ENCODE data around the gene THEMIS.
A peak's percentile ranks its signal among the peaks of the same experiment; 100 is the strongest.
"Not testable (repeated sequence)": the region's sequence is repeated elsewhere in the genome, so short reads cannot be mapped to it uniquely, and the experiment has no call there.

THEMIS gene

DNA sequence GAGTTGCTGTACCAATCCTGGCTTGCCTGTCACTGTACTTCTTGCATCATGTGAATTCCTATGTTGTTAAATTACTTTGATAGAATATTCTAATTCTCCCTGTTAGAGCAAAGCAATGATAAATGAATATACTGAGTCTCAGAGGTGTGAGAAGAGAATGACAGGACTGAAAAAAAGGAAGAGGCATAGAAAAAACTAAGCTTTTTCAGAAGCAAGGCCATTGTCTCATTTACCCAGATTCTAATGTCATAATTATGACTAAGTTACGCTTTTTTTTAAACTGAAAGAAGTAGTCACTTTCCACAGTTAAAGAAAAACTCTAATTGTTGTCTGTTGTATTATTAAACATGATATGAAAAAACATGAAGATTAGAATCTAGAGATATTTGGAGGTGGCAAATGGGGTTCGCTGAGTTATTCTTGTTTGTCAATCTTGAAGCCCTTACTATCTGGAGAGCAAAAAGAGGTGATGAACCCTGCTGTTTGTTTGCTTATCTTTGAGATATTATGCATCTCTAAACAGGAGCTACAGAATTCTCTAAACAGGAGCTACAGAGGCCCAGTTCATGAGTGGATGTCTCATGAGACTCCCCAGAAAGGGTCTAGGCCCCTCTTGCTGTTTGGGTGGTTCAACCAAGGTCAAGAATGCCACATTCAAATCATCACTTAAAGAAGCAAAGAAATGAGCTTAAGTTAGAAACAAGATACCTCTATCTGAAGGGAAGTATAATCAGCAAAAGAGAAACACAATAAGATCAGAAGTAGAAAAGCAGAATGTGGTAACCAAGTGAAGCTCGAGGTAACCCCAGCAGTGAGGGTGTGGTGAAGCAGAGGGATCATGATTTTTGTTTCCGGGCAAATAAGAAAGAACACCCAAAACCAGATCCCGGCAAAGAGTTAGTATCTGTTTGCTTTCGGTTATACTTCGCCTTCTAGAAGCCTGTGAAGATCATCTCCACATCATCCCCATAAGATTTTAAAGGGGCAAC lies 33.3 kb upstream of the THEMIS start:
- peak overlapping the region in 1 of 2 donors; percentile 32 for H3K27ac ChIP-seq (ENCODE audit: low read depth in 2 of 2, low read length in 2 of 2)
- peaks cover 0 to 5% of the 10 kb centered on the region in 2 donors for H3K9me3 ChIP-seq (ENCODE audit: control insufficient read depth in 2 of 2, low read length in 2 of 2)
- no peak overlapping the region for H3K9ac ChIP-seq (ENCODE audit: low read depth in 1 of 2, low read length in 2 of 2)
- no peak overlapping the region for H3K4me3 ChIP-seq (ENCODE audit: low read length in 2 of 2)
- no peaks in the 10 kb centered on the region for H3K4me1 ChIP-seq (ENCODE audit: control insufficient read depth in 2 of 2, insufficient read depth in 2 of 2, low read length in 2 of 2)
- H3K36me3 ChIP-seq (ENCODE audit: control insufficient read depth in 2 of 2, insufficient read depth in 2 of 2, low read length in 2 of 2), result no peaks in the 10 kb centered on the region
- H3K27me3 ChIP-seq (ENCODE audit: control insufficient read depth in 2 of 2, insufficient read depth in 2 of 2, low read length in 2 of 2), result no peaks in the 10 kb centered on the region

DNA sequence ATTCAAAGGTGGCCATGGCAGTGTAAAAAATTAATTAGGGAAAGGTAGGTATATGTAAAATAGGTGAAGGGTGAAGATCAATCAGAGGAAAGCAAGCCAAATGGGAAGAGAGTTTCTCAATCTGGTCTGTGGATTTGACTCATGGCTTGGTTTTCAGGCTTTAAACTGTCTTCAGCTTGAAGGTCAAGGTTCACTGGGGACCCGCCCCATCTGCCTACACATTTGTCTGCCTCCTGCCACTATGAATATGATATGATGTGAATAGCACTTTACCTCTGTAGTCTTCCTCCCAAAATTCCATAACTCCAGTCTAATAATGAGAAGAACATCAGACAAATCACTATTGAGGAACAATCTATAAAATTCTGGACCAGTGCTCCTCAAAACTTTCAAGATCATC lies 32.3 kb upstream of the THEMIS start:
- no peaks in the 10 kb centered on the region for H3K4me1 ChIP-seq (ENCODE audit: control insufficient read depth in 2 of 2, insufficient read depth in 2 of 2, low read length in 2 of 2)
- H3K9me3 ChIP-seq (ENCODE audit: control insufficient read depth in 2 of 2, low read length in 2 of 2), result peaks cover 0 to 5% of the 10 kb centered on the region in 2 donors
- H3K27ac ChIP-seq (ENCODE audit: low read depth in 2 of 2, low read length in 2 of 2), result no peak overlapping the region
- no peaks in the 10 kb centered on the region for H3K27me3 ChIP-seq (ENCODE audit: control insufficient read depth in 2 of 2, insufficient read depth in 2 of 2, low read length in 2 of 2)
- H3K4me3 ChIP-seq (ENCODE audit: low read length in 2 of 2), result no peak overlapping the region
- no peak overlapping the region for H3K9ac ChIP-seq (ENCODE audit: low read depth in 1 of 2, low read length in 2 of 2)
- H3K36me3 ChIP-seq (ENCODE audit: control insufficient read depth in 2 of 2, insufficient read depth in 2 of 2, low read length in 2 of 2), result no peaks in the 10 kb centered on the region

DNA sequence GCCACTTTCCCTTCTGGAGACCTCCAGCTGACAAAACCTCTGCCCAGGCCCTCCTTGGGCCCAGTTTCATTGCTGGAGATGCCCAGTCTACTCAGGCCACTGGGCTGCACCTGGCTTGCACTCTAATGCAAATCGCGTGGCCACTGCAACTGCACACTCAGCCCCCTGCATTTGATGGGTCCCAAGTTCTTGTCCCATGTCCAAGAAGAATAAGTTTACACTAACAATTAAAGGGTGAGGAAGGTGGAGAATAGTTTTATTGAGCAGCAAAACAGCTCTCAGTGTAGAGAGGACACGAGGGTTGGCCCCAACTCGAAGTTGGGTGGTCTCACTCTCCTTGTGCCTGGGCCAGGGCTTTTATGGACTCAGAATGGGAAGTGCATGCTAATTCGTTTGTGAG lies 31.9 kb upstream of the THEMIS start:
- no peaks in the 10 kb centered on the region for H3K36me3 ChIP-seq (ENCODE audit: control insufficient read depth in 2 of 2, insufficient read depth in 2 of 2, low read length in 2 of 2)
- no peak overlapping the region for H3K27ac ChIP-seq (ENCODE audit: low read depth in 2 of 2, low read length in 2 of 2)
- no peak overlapping the region for H3K9ac ChIP-seq (ENCODE audit: low read depth in 1 of 2, low read length in 2 of 2)

DNA sequence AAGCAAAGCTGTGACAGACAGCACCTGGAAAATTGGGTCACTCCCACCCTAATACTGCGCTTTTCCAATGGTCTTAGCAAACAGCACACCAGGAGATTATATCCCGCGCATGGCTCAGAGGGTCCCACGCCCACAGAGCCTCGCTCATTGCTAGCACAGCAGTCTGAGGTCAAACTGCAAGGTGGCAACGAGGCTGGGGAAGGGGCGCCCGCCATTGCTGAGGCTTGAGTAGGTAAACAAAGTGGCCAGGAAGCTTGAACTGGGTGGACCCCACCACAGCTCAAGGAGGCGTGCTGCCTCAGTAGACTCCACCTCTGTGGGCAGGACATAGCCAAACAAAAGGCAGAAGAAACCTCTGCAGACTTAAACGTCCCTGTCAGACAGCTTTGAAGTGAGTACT lies 25.6 kb upstream of the THEMIS start:
- not testable (repeated sequence) for H3K4me3 ChIP-seq (ENCODE audit: low read length in 2 of 2); H3K9me3 ChIP-seq (ENCODE audit: control insufficient read depth in 2 of 2, low read length in 2 of 2); H3K9ac ChIP-seq (ENCODE audit: low read depth in 1 of 2, low read length in 2 of 2); H3K27me3 ChIP-seq (ENCODE audit: control insufficient read depth in 2 of 2, insufficient read depth in 2 of 2, low read length in 2 of 2); H3K4me1 ChIP-seq (ENCODE audit: control insufficient read depth in 2 of 2, insufficient read depth in 2 of 2, low read length in 2 of 2); H3K36me3 ChIP-seq (ENCODE audit: control insufficient read depth in 2 of 2, insufficient read depth in 2 of 2, low read length in 2 of 2); H3K27ac ChIP-seq (ENCODE audit: low read depth in 2 of 2, low read length in 2 of 2)

More for the DNA sequence above, 31.9 kb upstream of the THEMIS start:
- no peak overlapping the region for H3K4me3 ChIP-seq (ENCODE audit: low read length in 2 of 2)
- peaks cover 0 to 5% of the 10 kb centered on the region in 2 donors for H3K9me3 ChIP-seq (ENCODE audit: control insufficient read depth in 2 of 2, low read length in 2 of 2)
- no peaks in the 10 kb centered on the region for H3K4me1 ChIP-seq (ENCODE audit: control insufficient read depth in 2 of 2, insufficient read depth in 2 of 2, low read length in 2 of 2)
- no peaks in the 10 kb centered on the region for H3K27me3 ChIP-seq (ENCODE audit: control insufficient read depth in 2 of 2, insufficient read depth in 2 of 2, low read length in 2 of 2)

DNA sequence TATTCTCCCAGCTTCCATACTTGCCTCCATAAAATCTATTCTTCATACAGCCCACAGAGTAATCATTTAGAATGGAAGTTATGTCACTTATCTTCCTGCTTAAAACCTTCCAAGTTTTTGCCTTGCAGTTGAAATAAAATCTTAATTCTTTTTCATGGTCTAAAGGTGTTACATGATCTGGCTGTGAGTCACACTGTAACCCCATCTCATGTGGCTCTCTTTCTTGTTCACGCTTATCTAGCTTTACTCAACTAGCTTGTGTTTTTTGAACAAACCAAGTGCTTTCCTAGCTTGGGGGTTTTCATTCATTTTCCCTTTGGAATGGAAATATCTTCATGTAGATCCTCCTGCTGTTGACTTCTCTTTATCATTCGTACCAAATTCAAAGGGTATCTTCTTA lies 23.6 kb upstream of the THEMIS start:
- Histone ChIP-seq H3K27ac (ENCODE audit: low read depth in 2 of 2, low read length in 2 of 2) (no peak overlapping the region), H3K4me1 (ENCODE audit: control insufficient read depth in 2 of 2, insufficient read depth in 2 of 2, low read length in 2 of 2) (no peaks in the 10 kb centered on the region), H3K4me3 (ENCODE audit: low read length in 2 of 2) (no peak overlapping the region), H3K9me3 (ENCODE audit: control insufficient read depth in 2 of 2, low read length in 2 of 2) (no peaks in the 10 kb centered on the region), H3K9ac (ENCODE audit: low read depth in 1 of 2, low read length in 2 of 2) (no peak overlapping the region), H3K27me3 (ENCODE audit: control insufficient read depth in 2 of 2, insufficient read depth in 2 of 2, low read length in 2 of 2) (no peaks in the 10 kb centered on the region), H3K36me3 (ENCODE audit: control insufficient read depth in 2 of 2, insufficient read depth in 2 of 2, low read length in 2 of 2) (no peaks in the 10 kb centered on the region)

DNA sequence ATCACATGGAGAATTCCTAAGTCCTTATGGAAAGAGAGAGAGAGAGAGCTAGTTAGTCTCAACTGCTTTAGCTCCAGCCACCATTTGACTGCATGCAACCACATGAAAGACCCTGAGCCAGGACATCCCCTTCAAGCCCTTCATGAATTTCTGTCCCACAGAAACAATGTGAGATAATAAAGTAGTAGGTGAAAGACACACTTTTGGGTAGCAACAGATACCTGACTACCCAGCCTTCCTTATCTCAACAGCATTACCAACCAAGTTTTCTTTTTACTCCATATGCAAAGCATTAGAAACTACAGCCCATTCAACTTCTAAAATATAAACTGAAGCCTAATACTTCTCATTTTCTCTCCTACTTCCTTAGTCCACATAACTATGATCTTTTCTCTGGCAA lies 23.2 kb upstream of the THEMIS start:
- H3K27ac ChIP-seq (ENCODE audit: low read depth in 2 of 2, low read length in 2 of 2), result no peak overlapping the region
- no peaks in the 10 kb centered on the region for H3K4me1 ChIP-seq (ENCODE audit: control insufficient read depth in 2 of 2, insufficient read depth in 2 of 2, low read length in 2 of 2)
- no peaks in the 10 kb centered on the region for H3K27me3 ChIP-seq (ENCODE audit: control insufficient read depth in 2 of 2, insufficient read depth in 2 of 2, low read length in 2 of 2)
- no peaks in the 10 kb centered on the region for H3K36me3 ChIP-seq (ENCODE audit: control insufficient read depth in 2 of 2, insufficient read depth in 2 of 2, low read length in 2 of 2)
- H3K9me3 ChIP-seq (ENCODE audit: control insufficient read depth in 2 of 2, low read length in 2 of 2), result no peaks in the 10 kb centered on the region
- no peak overlapping the region for H3K9ac ChIP-seq (ENCODE audit: low read depth in 1 of 2, low read length in 2 of 2)
- no peak overlapping the region for H3K4me3 ChIP-seq (ENCODE audit: low read length in 2 of 2)

DNA sequence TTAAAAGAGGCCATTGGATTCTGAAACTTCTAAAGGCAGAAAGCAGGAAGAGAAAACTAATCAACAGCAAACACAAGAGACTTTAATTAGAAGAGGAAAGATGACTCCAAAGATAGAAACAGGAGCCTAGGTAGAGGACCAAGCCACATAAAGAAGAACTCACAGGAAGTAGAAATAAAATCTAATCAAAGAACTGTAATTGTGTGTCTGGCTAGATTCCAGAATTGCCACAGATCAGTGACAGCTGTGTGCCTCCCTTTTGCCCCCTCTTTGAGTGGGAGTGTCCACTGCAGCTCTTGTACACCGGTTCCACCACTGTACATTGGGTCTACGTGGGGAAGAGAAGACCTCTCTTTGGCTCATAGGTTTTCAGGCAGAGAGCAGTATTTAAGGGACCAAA lies 22.3 kb upstream of the THEMIS start:
- H3K4me3 ChIP-seq (ENCODE audit: low read length in 2 of 2), result no peak overlapping the region
- H3K9ac ChIP-seq (ENCODE audit: low read depth in 1 of 2, low read length in 2 of 2), result no peak overlapping the region
- no peaks in the 10 kb centered on the region for H3K27me3 ChIP-seq (ENCODE audit: control insufficient read depth in 2 of 2, insufficient read depth in 2 of 2, low read length in 2 of 2)
- H3K4me1 ChIP-seq (ENCODE audit: control insufficient read depth in 2 of 2, insufficient read depth in 2 of 2, low read length in 2 of 2), result no peaks in the 10 kb centered on the region
- H3K27ac ChIP-seq (ENCODE audit: low read depth in 2 of 2, low read length in 2 of 2), result no peak overlapping the region
- no peaks in the 10 kb centered on the region for H3K9me3 ChIP-seq (ENCODE audit: control insufficient read depth in 2 of 2, low read length in 2 of 2)
- H3K36me3 ChIP-seq (ENCODE audit: control insufficient read depth in 2 of 2, insufficient read depth in 2 of 2, low read length in 2 of 2), result no peaks in the 10 kb centered on the region

DNA sequence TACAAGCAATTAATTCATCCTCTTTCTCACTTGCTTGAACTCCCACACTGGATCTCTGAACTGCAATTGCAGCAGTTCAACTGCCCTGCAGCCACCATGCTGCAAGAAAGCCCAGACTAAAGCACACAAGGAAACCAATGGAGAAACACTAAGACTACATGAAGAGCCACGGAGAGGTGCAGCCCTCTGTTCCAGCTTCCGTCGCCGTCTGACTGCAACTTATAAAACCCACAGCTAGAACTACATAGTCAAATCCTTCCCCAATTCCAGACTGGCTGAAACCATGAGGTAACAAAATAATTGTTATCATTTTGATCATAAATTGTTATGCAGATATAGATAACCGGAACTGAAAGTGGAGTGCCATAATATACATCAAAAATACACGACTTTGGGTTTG lies 21.1 kb upstream of the THEMIS start:
- no peak overlapping the region for H3K27ac ChIP-seq (ENCODE audit: low read depth in 2 of 2, low read length in 2 of 2)
- H3K36me3 ChIP-seq (ENCODE audit: control insufficient read depth in 2 of 2, insufficient read depth in 2 of 2, low read length in 2 of 2), result no peaks in the 10 kb centered on the region
- no peaks in the 10 kb centered on the region for H3K27me3 ChIP-seq (ENCODE audit: control insufficient read depth in 2 of 2, insufficient read depth in 2 of 2, low read length in 2 of 2)
- H3K9ac ChIP-seq (ENCODE audit: low read depth in 1 of 2, low read length in 2 of 2), result no peak overlapping the region
- no peak overlapping the region for H3K4me3 ChIP-seq (ENCODE audit: low read length in 2 of 2)
- H3K9me3 ChIP-seq (ENCODE audit: control insufficient read depth in 2 of 2, low read length in 2 of 2), result no peaks in the 10 kb centered on the region
- H3K4me1 ChIP-seq (ENCODE audit: control insufficient read depth in 2 of 2, insufficient read depth in 2 of 2, low read length in 2 of 2), result no peaks in the 10 kb centered on the region

DNA sequence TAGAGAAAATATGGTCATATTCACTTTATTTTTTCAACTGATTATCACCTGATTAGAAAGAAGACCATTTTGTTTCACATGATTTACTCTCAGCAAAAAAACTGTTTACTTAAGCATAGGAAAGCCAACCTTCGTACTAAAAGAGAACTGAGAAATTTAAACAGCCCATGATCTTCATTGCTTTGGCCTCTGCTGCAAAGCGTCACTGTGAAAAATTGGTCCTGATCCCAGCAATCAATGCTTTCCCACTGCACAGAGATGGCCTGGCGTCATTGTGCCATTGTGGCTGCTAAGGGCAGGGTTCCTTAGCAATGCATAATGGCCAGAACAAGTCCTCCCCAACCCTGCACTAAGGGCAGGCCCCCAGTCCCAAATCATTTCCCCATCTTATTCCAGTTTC lies 19.9 kb upstream of the THEMIS start:
- Histone ChIP-seq H3K4me3 (ENCODE audit: low read length in 2 of 2) (no peak overlapping the region), H3K27me3 (ENCODE audit: control insufficient read depth in 2 of 2, insufficient read depth in 2 of 2, low read length in 2 of 2) (no peaks in the 10 kb centered on the region), H3K9me3 (ENCODE audit: control insufficient read depth in 2 of 2, low read length in 2 of 2) (no peaks in the 10 kb centered on the region), H3K36me3 (ENCODE audit: control insufficient read depth in 2 of 2, insufficient read depth in 2 of 2, low read length in 2 of 2) (no peaks in the 10 kb centered on the region), H3K9ac (ENCODE audit: low read depth in 1 of 2, low read length in 2 of 2) (no peak overlapping the region), H3K27ac (ENCODE audit: low read depth in 2 of 2, low read length in 2 of 2) (no peak overlapping the region), H3K4me1 (ENCODE audit: control insufficient read depth in 2 of 2, insufficient read depth in 2 of 2, low read length in 2 of 2) (no peaks in the 10 kb centered on the region)

DNA sequence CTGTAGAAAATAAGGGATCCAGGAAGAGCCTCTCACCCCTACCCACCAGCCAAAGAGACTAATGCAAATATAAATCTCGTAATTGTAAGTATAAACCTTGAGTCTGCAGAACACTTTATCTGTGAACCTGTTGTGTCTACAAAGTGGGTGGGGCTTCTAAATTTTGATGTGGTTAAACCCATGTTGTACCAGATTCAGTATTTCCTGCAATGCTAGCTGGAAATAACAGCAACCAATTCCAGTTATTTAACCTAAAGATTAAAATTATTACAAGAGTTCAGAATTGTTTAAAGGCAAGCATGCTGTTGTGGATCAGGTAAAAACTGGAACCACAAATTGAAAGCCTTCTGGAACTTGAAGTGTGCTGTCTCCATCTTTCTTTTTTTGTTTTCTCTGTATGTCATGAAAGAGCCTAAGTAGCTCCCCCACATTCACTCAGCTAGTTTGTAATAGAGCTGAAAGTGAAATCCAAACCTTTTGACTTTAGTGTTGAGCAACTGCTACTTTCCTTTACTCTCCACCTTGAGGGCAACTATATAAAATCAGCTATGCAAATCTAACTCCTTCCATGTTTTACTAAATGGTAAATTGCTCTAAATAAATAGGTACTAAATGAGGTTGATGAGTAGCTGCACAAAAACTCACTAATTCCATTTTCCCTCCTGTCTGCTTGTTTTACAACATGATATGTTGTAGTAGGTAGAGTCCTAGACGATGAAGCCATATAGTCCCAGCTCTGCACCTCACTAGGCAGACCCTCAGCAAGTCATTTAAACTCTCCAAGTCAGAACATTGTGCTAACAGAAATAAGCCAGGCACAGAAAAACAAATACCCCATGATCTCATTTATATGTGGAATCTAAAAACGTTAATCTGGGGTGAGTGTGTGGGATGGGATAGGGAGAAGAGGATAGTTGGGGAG lies 17.9 kb upstream of the THEMIS start:
- H3K4me3 ChIP-seq (ENCODE audit: low read length in 2 of 2), result peak overlapping the region in 1 of 2 donors; percentile 14
- no peak overlapping the region for H3K27ac ChIP-seq (ENCODE audit: low read depth in 2 of 2, low read length in 2 of 2)
- H3K4me1 ChIP-seq (ENCODE audit: control insufficient read depth in 2 of 2, insufficient read depth in 2 of 2, low read length in 2 of 2), result no peaks in the 10 kb centered on the region
- no peak overlapping the region for H3K9ac ChIP-seq (ENCODE audit: low read depth in 1 of 2, low read length in 2 of 2)
- no peaks in the 10 kb centered on the region for H3K36me3 ChIP-seq (ENCODE audit: control insufficient read depth in 2 of 2, insufficient read depth in 2 of 2, low read length in 2 of 2)
- H3K27me3 ChIP-seq (ENCODE audit: control insufficient read depth in 2 of 2, insufficient read depth in 2 of 2, low read length in 2 of 2), result no peaks in the 10 kb centered on the region
- no peaks in the 10 kb centered on the region for H3K9me3 ChIP-seq (ENCODE audit: control insufficient read depth in 2 of 2, low read length in 2 of 2)

Measured in mucosa of rectum (tissue), 2 donors.